ENCODE measurements around the gene EXT2. TPM values are rescaled to one million over a fixed set of nuclear protein-coding genes. Genes with fewer than 3 reads are reported as not detected.

Gene EXT2
- total and polyA plus RNA-seq, 2 of the 13 experiments (the other 11 are each of a cell fraction or from before 2014, with no cell fraction given): 61.5 to 68.7 TPM

GRCh38 chr11:44150401-44150800 lies 54.9 kb downstream of the EXT2 start:
- CTCF ChIA-PET (ENCODE audit: low intra/inter-chr PET ratio, low total read pairs): no interaction called here
- Histone ChIP-seq H3K4me1 (ENCODE audit: insufficient read depth, low read length) (no peaks in the 10 kb centered on the region), H2AFZ (ENCODE audit: low read length) (no peak overlapping the region), H3K4me2 (ENCODE audit: low read depth, low read length) (no peak overlapping the region), H3K79me2 (ENCODE audit: insufficient read depth, low read length) (no peaks in the 10 kb centered on the region), H3K9ac (ENCODE audit: insufficient read depth, low read depth, low read length) (no peak overlapping the region), H3K27ac (ENCODE audit: extremely low read length, insufficient read depth, low read length) (no peak overlapping the region), H3K27me3 (ENCODE audit: control insufficient read depth in 1 of 2, insufficient read depth in 2 of 2, low read length in 2 of 2) (no peaks in the 10 kb centered on the region), H3K36me3 (replicated peaks in 1 of 2; ENCODE audit: control insufficient read depth in 1 of 2, insufficient read depth in 2 of 2, low read length in 2 of 2) (peaks cover 0 to 3% of the 10 kb centered on the region in 2 experiments; a peak in 1 of 5 replicates), H4K20me1 (ENCODE audit: insufficient read depth, low read length) (no peaks in the 10 kb centered on the region), H3K4me3 (replicated peaks in 1 of 3; ENCODE audit: insufficient read depth in 1 of 3, low read depth in 2 of 3, low read length in 3 of 3) (no peak overlapping the region), H3K9me3 (ENCODE audit: low read length) (0 out of 2 replicates have a peak, but pooled peaks cover 5% of the 10 kb centered on the region)
- intact Hi-C loops (cut with micrococcal nuclease; ENCODE audit: unreplicated experiment): no loop called here
- no peak for ATAC-seq
- no TSS peak for BruUV-seq (replicated peaks)
- WGBS (ENCODE audit: low lambda C conversion rate): 100% methylated on average over 1 of the region's 1 CpG
- TF ChIP-seq SCMH1 (CRISPR knock-in tag; IDR thresholded peaks at IDR 0.05; ENCODE audit: borderline replicate concordance): no peak
- TF ChIP-seq TGIF2 (CRISPR knock-in tag; IDR thresholded peaks at IDR 0.05): no peak
- TF ChIP-seq FOXJ3 (CRISPR knock-in tag; IDR thresholded peaks at IDR 0.05; ENCODE audit: borderline replicate concordance): no peak
- no peak for FAIRE-seq
- no peak for DNase-seq (ENCODE audit: low spot score)
- in situ Hi-C loops (cut with HindIII; ENCODE audit: extremely low pct_ligation_motif_present, low pct_unique_long_range_greater_than_20kb): no loop called here
- POLR2A ChIA-PET: no interaction called here

DNA sequence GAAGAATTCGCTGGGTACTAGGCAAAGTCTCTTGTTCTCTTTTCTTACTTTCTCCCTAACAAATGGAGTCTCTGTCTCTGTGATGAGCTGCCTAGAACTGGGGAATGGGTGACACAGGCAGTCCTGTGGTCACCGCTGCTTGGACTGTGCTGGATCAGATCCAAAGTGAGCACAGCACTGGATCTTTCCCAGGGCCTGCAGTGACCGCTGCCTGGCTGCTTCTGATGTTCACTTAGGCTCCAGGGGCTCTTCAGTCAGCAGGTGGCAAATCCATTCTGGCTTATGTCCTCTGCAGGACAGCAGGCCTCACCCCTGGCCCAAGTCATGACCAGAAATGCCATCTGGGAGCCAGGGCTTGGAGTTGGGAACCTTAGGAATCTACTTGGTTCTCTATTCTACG lies 61.5 kb downstream of the EXT2 start:
- CTCF ChIA-PET (ENCODE audit: low intra/inter-chr PET ratio, low total read pairs): no interaction called here
- no peak for FAIRE-seq
- Histone ChIP-seq H3K27ac (ENCODE audit: extremely low read length, insufficient read depth, low read length) (no peak overlapping the region), H3K4me3 (replicated peaks in 1 of 3; ENCODE audit: insufficient read depth in 1 of 3, low read depth in 2 of 3, low read length in 3 of 3) (no peak overlapping the region), H3K4me1 (ENCODE audit: insufficient read depth, low read length) (no peaks in the 10 kb centered on the region), H3K79me2 (ENCODE audit: insufficient read depth, low read length) (no peaks in the 10 kb centered on the region), H3K9me3 (ENCODE audit: low read length) (0 out of 2 replicates have a peak, but pooled peaks cover 5% of the 10 kb centered on the region), H3K9ac (ENCODE audit: insufficient read depth, low read depth, low read length) (no peak overlapping the region), H2AFZ (ENCODE audit: low read length) (no peak overlapping the region), H3K36me3 (replicated peaks in 1 of 2; ENCODE audit: control insufficient read depth in 1 of 2, insufficient read depth in 2 of 2, low read length in 2 of 2) (peaks cover 0 to 2% of the 10 kb centered on the region in 2 experiments; a peak in 1 of 5 replicates), H3K4me2 (ENCODE audit: low read depth, low read length) (no peak overlapping the region), H3K27me3 (ENCODE audit: control insufficient read depth in 1 of 2, insufficient read depth in 2 of 2, low read length in 2 of 2) (no peaks in the 10 kb centered on the region), H4K20me1 (ENCODE audit: insufficient read depth, low read length) (no peaks in the 10 kb centered on the region)
- POLR2A ChIA-PET: no interaction called here
- no peak for ATAC-seq
- BruUV-seq (replicated peaks): no TSS peak
- DNase-seq (ENCODE audit: low spot score): no peak
- WGBS (ENCODE audit: low lambda C conversion rate): 95% methylated on average over 4 of the region's 4 CpGs
- intact Hi-C loops (cut with micrococcal nuclease; ENCODE audit: unreplicated experiment) (no loop called here), in situ Hi-C loops (cut with HindIII; ENCODE audit: extremely low pct_ligation_motif_present, low pct_unique_long_range_greater_than_20kb) (no loop called here)
- TF ChIP-seq, protein P1, sequence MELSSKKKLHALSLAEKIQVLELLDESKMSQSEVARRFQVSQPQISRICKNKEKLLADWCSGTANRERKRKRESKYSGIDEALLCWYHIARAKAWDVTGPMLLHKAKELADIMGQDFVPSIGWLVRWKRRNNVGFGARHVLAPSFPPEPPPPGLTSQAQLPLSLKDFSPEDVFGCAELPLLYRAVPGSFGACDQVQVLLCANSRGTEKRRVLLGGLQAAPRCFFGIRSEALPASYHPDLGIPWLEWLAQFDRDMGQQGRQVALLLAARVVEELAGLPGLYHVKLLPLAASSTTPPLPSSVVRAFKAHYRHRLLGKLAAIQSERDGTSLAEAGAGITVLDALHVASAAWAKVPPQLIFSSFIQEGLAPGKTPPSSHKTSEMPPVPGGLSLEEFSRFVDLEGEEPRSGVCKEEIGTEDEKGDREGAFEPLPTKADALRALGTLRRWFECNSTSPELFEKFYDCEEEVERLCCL (CRISPR knock-in tag; IDR thresholded peaks at IDR 0.05; ENCODE audit: borderline replicate concordance): no peak
- TF ChIP-seq MATR3 (CRISPR knock-in tag; IDR thresholded peaks at IDR 0.05): no peak
- TF ChIP-seq ZBTB39 (CRISPR knock-in tag; IDR thresholded peaks at IDR 0.05): no peak
- no peak for TF ChIP-seq DPF2 (CRISPR knock-in tag; IDR thresholded peaks at IDR 0.05; ENCODE audit: borderline replicate concordance, low read depth)
- no peak for TF ChIP-seq TARDBP (CRISPR knock-in tag; IDR thresholded peaks at IDR 0.05)
- no peak for TF ChIP-seq ZNF530 (CRISPR knock-in tag; IDR thresholded peaks at IDR 0.05; ENCODE audit: low read depth)
- no peak for TF ChIP-seq REL (CRISPR knock-in tag; conservative IDR thresholded peaks at IDR 0.05)
